HG02623 (cell line): ENCODE measurements around the gene VSIG10L.

ENCODE experiments used
- ATAC-seq: cut with Tn5 transposase; IDR thresholded peaks from one replicate; pipeline ENCODE4 v1.9.1; 2021; ENCODE audit warnings: moderate library complexity; ENCODE audit not compliant: unreplicated experiment

Gene VSIG10L

DNA sequence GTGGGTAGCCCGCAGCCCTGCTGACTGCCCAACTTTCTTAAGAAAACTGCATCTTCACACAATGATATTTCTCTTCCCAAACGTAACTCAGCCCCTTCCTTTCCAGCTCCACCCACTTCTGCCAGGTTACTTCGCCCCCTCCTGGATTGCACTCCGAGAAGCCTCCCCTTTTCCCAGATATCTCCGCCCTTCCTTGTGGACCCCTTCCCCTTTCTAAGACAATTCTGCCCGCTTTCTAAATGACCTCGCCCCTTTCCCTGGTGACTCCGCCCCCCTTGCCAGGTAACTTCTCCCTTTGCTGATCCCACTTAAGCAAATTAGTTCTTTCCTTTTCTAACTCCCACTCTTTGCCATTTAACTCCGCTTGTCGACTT lies 2.6 kb downstream of the VSIG10L start:
- ATAC-seq: no peak

DNA sequence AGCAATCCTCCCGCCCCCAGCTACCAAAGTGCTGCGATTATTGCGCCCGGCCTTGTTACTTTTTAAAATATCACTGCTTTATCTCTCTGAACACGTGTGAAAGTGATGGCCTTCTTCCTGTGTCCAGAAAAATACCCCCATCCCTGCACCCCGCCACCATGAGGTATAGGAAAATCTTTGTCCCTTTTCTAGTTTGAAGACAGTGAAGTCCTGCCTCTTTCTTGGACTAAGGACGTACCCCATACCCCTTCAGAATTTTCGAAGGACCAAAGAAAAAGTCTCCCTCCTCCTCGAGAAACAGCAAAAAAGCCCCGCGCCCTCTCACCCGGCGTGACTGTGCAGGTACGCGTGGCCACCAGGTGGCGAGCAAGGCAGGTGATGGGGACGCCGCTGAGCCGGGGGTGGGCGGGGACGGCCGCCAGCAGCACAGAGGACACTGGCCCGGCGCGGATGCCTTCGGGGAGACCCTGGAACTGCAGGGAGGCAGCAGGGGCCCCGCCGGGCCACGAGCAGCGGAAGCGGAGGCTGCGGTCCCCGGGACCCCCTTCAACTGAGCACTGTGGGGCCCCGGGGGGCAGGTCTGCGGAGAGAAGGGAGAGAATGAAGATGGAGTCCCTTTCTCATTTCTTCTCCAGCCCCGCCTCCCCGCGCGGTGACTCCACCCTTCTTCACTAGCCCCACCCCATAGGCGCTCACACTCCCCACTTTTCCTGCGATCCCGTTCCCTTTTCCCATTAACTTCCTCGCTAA lies 3.2 kb downstream of the VSIG10L start:
- peak; percentile 54 for ATAC-seq

DNA sequence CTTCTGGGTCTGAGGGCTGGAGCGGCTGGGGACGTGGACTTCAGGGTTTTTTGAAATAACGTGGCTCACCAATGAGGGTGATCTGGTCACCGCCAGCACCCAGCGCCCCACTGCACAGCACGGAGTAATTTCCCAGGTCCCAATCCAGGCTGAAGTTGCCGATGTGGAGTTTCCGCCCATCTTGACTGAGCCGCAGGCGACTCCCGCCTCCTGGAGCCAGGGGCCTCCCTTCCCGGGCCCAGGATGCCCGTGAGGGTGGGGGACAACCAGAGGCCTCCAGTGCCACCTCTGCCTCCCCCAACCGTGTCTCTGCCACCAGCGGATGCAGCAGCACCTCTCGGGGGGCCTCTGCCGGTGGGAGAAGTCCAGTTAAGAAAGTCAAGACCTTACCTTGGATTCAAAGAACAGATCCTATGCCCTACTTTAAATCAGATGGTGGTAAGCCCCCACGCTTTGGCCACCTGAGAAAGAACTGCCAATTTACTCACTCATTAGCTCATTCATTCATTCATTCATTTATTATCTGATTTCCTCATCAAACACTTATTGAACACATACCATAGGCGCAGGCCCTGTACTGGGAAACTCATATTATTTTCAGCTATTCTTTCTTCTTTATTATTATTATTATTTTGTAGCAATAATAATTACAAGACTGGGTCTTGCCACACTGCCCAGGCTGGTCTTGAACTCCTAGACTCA lies 3.9 kb downstream of the VSIG10L start:
- no peak for ATAC-seq

DNA sequence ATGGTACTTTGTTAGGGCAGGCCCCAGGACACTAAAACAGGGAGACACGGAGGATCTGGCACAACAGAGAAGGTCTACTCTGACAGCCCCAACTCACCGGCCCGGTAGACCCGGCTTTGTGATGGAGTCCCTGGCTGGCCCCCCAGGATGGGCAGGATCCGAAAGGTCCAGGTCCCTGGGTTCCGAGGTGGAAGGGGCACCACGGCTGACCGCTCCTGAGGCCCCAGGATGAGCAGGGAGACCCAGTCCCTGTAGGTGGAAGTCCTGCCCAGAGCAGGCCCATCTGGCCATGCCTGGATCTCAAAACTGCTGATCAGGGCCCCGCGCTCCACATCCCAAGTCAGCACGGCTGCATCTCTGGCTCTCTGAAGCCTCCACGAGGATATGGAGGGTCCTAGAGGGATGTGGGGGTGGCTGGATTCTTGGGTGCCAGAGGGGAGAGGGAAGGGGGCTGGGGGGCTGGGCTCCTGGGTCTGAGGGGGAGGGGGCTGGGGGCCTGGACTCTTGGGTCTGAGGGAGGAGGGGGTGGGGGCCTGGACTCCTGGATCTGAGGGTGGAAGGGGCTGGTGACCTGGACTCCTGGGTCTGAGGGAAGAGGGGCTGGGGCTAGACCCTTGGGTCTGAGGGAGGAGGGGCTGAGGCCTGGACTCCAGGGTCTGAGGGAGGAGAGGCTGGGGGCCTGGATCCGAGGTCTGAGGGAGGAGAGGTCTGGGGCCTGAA lies 4.6 kb downstream of the VSIG10L start:
- no peak for ATAC-seq

DNA sequence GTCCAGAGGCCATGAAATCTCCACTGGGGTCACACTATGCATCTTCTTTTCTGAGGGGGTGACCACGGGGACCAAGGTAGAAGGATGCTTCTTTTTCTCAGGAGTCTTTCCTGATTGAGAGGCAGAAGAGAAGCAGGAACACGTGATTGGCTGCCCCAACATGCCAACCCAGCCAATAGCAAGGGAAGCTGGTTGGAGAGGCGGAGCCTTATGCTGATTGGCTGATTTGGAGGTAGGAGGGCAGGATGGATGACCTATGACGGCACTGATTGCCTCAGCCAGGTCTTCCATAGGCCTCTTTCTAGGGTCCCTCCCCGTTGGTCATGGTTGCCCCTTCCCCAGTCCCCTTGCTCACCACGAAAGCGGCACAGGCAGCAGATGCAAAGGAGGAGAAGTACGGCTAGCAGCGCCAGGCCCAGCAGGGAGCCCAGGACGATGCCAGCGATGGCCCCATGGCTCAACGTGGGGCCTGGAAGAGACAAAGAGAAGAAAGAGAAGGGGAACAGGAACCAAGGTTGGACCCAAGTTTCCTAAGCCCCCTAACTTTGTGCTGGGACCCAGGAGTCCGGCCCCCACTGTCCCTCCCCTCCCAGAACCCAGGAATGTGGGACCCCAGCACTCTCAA lies 8.0 kb downstream of the VSIG10L start:
- no peak for ATAC-seq

DNA sequence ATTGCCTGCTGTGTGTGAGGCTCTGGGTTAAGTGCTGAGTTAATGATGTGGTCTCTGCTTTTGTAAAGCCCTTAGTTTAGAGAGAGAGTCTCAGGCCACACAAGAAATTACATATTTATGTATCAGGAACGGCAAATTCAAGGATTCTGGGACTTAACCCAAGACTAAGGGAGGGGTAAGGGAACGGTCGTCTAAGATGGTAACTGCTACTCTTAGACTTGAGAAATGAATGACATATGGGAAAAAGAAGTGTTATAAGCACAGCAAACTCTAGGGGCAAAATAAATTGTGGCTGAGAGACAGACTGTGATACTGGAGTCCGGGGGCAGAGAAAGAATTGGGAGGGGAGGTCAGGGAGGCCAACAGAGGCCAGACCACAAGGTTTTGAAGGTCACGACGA lies 10.2 kb downstream of the VSIG10L start:
- ATAC-seq: no peak

DNA sequence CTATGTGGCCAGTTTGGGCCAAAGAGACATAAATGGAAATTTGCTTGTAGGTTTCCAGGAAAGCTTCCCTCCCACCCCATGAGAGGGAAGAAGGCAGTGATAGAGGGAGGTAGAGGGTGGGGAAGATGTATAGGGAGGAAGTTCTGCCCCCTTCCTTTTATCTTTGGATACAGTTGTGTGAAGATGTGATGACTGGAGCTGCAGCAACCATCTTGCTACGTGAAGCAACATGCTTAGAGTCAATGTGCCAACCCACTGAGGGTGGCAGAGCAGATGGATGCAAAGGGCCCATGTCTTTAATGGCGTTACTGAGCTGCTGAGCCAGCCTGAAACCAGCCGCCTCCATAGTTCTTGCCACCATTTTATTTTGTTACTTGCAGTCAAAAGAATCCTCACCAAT lies 10.7 kb downstream of the VSIG10L start:
- no peak for ATAC-seq

DNA sequence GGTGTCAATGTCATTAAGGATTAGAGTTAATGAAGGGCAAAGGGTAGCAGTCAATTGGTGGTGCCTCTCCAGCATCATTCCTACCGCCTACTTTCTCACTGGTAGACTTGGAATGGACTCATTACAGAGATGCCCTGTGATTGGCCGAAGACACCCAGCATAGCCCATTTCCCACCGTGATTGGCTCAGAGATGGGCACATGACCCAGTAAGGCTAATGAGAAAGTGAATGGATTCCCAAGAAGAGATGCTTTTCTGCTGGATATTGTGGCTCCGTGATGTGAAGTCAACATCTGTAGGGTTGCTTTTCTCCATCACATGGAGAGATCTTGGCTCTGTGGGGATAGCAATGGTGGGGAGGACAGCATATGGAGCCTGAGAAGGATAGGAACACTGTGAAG lies 11.6 kb downstream of the VSIG10L start:
- ATAC-seq: no peak

DNA sequence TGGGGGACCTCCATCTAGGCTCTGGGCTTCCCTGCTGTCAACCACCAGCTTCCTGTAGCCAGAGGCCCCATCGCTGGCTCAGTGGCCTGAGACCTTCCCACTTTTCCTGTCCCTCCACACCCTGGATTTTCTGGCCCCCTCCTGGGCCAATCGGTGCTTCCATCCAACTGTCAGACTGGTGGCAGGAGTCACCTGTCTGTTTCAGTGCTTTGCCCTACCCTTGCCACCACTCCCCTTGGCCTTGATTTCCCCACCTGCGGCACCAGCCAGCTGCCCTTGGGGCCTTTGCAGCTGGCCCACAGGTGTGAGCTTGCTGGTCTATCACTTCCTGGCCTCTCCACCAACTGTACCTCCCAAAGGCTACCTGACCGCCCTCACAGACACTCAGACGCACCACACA lies 12.5 kb downstream of the VSIG10L start:
- no peak for ATAC-seq

DNA sequence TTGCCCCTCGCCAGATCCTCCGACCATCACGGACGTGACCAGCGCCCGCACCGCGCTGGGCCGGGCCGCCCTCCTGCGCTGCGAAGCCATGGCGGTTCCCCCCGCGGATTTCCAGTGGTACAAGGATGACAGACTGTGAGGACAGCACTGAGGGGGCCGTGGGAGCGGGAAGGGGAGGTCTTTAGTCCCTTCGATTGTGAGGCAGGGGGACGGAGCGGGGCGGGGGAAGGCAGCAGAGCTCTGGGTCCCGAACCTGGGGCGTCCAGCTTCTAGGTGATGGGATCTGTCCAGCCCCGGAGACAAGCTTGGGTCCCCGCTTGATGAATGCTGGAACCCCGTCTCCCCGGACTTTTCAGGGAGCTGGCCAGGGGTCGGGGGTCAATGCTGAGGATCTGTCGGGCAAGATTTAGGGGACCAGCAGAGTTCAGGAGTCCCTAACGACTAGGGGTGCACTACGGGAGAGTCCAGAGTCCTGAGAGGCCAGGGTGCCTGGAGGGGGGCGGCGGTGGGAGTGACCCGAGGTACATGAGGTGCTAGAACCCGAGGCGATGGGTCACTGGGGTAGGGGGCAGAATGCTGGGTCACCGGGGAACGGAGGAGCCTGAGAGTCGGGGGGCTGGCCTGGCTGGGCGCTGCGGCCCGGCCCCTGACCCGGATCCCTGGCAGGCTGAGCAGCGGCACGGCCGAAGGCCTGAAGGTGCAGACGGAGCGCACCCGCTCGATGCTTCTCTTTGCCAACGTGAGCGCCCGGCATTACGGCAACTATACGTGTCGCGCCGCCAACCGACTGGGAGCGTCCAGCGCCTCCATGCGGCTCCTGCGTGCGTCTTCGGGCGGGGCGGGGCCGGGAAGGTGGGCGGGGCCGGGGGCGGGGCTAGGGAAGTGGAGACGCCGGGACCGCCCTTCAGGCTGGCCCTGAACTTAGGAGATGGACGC lies 14.6 kb downstream of the VSIG10L start:
- ATAC-seq: no peak

DNA sequence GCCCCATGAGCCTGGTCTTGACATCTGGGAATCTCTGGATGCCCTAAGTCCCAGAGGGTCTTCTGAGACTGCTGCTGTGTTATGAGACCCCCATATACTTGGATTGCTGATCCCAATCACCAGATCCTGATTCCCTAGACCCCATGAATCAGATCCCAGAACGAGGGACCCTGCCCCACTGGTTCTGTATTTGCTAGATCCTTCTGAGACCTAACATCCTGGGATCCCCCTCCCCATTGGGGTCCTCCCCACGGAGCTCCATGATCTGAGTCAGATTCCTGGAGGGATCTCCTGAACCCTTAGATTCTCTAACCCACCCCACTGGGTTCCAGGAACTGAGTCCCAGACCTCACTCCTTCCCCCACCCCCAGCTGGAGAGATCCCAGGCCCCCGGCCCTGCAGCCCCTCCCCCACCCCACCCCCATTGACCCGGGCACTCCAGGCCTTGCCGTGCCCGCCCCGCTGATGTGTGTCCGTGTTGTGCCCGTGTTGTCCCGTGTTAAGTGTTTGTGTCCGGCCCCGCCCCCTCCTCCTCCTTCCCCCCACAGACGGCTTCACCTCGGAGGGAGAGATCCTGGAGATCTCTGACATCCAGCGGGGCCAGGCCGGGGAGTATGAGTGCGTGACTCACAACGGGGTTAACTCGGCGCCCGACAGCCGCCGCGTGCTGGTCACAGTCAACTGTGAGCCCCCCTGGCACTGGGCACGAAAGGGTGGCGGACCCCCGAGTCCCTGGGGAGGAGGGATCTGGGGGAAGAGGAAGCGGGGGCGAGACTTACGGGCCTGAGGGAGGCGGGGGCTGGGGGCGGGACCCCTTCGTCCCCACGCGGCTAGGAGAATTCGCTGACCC lies 15.5 kb downstream of the VSIG10L start:
- ATAC-seq: no peak

DNA sequence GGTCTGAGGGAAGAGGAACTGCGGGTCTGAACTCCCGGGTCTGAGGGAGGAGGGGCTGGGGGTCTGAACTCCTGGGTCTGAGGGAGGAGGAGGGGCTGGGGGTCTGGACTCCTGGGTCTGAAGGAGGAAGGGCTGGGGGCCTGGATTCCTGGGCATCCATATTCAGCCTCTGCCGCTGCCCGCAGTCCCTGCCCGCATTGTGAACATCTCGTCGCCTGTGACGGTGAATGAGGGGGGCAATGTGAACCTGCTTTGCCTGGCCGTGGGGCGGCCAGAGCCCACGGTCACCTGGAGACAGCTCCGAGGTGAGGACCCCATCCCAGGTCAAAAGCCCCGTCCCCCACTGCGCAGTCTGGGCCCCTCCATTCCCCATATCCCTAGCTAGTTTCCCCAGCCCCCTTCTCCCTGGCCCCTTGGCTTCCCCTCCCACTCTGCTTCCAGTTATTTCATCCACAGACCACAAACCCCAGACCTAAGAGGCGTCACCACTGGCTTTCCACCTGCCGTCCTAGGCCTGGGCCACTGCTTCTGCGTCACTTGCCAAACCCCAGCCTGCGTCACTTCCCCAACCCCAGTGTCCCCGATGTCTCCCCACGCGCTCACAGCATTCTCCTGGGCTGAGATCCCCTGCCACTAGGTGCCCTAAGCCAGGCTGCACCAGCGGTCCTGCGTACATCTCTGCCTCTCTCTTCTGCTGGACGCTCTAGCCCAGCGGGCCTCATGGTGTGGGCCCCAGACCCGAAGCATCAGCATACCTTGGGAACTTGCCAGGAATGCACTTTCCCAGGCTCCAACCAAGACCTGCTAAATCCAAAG lies 16.6 kb downstream of the VSIG10L start:
- no peak for ATAC-seq

DNA sequence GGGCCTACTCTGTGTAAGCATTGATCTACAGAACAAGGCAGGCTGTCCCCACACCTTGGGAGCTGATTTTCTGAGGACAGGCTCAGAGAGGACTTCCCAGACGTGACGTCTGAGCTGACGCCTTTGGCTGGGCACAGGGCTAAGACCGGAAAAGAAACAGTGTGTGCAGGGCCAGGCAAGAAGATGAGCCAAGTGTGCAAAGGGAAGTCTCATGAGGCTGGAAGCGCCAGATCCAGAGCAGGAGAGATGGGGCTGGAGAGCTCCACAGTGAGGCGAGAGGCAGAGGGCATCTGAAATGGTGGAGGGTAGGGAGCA lies 17.8 kb downstream of the VSIG10L start:
- ATAC-seq: no peak

DNA sequence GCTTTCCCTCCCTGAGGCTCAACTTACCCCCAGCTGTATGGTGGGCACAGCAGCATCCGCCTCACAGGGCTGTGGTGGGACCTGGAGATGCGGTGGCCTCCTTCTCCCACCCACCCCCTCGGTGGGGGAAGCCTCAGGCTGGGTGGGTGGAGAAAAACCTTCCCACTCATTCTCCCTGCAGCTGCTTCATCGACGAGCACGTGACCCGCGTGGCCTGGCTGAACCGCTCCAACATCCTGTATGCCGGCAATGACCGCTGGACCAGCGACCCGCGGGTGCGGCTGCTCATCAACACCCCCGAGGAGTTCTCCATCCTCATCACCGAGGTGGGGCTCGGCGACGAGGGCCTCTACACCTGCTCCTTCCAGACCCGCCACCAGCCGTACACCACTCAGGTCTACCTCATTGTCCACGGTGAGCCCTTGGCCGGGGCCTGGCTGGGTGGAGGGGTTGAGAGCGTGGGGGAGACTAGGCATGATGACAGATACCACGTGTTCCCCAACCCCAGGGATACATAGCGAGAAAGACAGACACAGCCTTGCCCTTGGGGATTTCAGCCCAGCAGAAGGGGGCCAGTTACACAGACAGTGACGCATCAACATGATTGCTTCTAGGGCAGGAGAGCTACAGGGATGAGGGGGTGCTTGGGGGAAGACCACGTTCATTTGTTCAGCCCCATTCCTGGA lies 18.3 kb downstream of the VSIG10L start:
- no peak for ATAC-seq

DNA sequence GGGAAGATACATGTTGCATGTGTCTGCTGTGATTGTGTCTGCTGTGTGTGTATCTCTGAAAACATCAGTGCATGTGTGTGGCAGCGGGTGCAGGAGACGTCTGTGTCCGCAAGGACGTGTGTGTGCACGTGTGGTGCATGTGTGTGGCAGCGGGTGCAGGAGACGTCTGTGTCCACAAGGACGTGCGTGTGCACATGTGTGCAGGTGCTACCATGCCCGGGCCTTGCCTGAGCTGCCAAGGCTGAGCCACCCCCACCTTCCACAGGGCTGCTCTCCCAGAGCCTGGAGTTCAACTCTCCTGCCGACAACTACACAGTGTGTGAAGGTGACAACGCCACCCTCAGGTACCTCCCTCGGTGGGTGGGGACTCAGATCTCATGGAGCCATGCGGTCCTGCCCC lies 20.1 kb downstream of the VSIG10L start:
- no peak for ATAC-seq

DNA sequence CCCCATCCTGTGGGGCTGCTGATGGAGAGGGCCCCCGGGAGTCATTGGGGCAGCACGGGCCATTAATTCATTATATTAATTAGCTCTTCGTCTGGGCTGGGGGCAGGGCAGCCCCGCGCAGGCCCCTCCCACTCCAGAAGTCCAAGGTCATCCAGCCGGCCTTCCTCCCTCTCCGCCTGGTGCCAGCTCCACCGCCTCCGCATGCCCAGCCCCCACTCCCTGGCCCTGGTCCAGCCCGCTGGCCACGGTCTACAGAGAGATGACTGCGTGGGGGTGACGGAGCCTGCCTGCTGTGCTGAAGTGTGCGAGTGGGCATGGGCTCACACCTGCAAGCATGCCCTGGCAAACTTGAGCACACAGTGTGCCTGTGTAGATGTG lies 21.7 kb downstream of the VSIG10L start:
- no peak for ATAC-seq

DNA sequence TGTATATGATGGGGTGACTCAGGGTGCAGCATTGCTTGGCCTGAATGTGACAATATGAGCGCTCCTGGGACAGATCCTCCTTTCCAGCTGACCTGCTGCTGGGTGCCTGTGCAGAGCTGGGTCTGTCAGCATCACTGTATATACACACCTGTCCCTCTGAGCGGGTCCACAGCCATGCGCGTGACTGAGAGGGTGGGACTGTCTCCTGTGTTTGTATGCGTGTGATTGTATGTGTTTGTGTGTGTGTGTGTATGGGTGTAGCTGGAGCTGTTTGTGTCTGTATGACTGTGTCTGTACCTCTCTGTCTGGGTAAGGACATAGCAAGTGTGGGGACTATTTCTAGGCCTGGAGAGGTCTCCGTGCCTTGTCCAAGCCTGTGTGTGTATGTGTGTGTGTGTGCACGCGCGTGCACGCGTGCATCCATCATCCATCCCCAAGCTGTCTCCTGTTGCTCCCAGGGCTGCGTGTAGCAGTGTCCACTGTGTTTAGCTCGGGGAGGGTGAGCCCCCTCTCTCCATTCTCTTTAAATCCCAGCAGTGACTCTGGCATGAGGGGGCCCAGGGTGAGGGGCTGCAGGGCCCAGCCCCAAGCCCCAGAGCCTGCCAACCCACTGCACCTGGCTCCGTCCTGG lies 22.2 kb downstream of the VSIG10L start:
- no peak for ATAC-seq
